NB4 (cell line): ENCODE measurements around the gene MCTP1.

ENCODE experiments used
- CTCF ChIP-seq: IDR thresholded peaks from one replicate; pipeline ENCODE4 v1.5.1; 2012; ENCODE audit warnings: low read depth, low read length
- MAX ChIP-seq: IDR thresholded peaks from 2 replicates; pipeline ENCODE4 v1.6.1; 2011; ENCODE audit warnings: low read depth, low read length

GRCh38 chr5:95220381-95220780, 64.5 kb downstream of the MCTP1 start:
- TF ChIP-seq MAX = no peak
- TF ChIP-seq CTCF = no peak
